ENCODE measurements around the gene PODXL.
A peak's percentile ranks its signal among the peaks of the same experiment; 100 is the strongest.
"Not testable (repeated sequence)": the region's sequence is repeated elsewhere in the genome, so short reads cannot be mapped to it uniquely, and the experiment has no call there.

PODXL gene

DNA sequence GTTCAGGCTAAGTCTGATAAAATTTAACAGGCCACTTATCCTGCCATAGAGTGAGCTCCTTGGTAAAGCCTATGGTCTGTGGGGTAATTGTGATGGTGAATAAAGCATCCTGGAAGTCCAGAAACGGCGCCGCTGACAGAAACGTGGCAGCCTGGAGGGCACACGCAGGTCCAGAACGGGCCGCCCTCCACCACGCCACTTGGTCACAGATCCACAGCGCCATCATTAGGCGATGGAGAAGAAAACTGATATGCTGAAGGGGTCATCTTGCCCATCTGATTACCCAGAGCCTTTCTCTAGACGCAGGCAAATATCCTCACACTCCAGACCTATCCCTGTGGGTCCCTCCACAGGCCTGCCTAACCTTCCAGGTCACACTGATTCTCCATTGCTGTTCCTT, 37.8 kb downstream of the PODXL start:
- no peak for DNase-seq (ENCODE audit: extremely low read depth, low read depth)
- TF ChIP-seq CTCF (IDR thresholded peaks at IDR 0.05; ENCODE audit: low read depth, low read length, missing control alignments), result no peak
- H3K4me3 ChIP-seq (replicated peaks; ENCODE audit: low read depth, low read length), result no peak overlapping the region

- no peak for DNase-seq (ENCODE audit: extremely low read depth, low read depth)
- no peak overlapping the region for H3K4me3 ChIP-seq (replicated peaks; ENCODE audit: low read depth, low read length)
- TF ChIP-seq CTCF (IDR thresholded peaks at IDR 0.05; ENCODE audit: low read depth, low read length, missing control alignments), result no peak
Observed at GRCh38 chr7:131517218-131517923, 39.1 kb downstream of the PODXL start.

DNA sequence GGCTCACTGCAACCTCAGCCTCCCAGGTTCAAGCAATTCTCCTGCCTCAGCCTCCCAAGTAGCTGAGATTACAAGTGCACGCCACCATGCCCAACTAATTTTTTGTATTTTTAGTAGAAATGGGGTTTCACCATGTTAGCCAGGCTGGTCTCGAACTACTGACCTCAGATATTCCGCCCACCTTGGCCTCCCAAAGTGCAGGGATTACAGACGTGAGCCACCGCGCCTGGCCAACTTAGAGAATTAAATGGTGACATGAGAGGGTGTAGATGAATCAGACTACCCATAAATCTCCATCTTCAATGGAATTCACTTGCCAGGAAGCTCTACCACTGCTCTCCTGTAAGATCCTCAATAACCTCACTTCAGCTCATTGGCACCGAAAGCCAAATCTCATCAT, 41.0 kb downstream of the PODXL start:
- not testable (repeated sequence) for H3K4me3 ChIP-seq (replicated peaks; ENCODE audit: low read depth, low read length); DNase-seq (ENCODE audit: extremely low read depth, low read depth)

- H3K4me3 ChIP-seq (replicated peaks; ENCODE audit: low read depth, low read length), result no peak overlapping the region
- TF ChIP-seq CTCF (IDR thresholded peaks at IDR 0.05; ENCODE audit: low read depth, low read length, missing control alignments), result peak; percentile 98
- peak; percentile 51 for DNase-seq (ENCODE audit: extremely low read depth, low read depth)
Observed at GRCh38 chr7:131513245-131514061, 43.0 kb downstream of the PODXL start.

DNA sequence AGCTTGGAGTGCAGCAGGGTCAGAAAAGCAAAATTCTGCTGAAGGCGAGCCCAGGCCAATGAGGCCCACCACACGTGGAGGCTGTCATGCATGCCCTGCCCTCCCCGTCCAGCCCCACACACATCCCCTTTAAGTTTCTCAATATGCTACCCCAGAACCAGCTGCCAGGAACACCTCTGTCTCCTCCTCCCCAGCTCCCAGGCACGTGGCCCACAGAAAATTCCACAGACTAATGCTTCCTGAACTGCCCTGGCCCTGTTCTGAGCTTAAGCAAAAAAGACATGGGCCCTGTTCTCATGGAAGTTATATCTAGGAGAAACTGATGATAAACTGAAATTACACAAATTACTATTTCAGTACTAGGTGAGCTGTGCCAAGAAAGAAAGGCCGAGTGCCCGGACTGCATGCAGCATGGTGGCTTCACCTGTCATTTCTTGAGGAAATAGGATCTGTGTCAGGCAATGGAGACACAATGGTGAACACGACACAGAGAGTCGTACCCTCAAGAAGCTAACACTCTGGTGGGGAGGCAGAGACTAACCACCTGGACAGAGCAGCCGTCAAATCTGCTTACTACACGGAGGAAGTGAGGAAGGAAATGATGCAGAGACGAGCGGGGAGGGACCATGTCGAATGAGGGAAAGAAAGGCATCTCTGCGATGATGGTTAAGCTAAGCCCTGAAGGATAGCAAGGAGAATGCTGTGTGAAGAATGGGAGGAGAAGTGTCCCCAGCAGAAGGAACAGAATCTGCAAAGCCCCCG, 44.5 kb downstream of the PODXL start:
- H3K4me3 ChIP-seq (replicated peaks; ENCODE audit: low read depth, low read length), result no peak overlapping the region
- no peak for TF ChIP-seq CTCF (IDR thresholded peaks at IDR 0.05; ENCODE audit: low read depth, low read length, missing control alignments)
- no peak for DNase-seq (ENCODE audit: extremely low read depth, low read depth)

DNA sequence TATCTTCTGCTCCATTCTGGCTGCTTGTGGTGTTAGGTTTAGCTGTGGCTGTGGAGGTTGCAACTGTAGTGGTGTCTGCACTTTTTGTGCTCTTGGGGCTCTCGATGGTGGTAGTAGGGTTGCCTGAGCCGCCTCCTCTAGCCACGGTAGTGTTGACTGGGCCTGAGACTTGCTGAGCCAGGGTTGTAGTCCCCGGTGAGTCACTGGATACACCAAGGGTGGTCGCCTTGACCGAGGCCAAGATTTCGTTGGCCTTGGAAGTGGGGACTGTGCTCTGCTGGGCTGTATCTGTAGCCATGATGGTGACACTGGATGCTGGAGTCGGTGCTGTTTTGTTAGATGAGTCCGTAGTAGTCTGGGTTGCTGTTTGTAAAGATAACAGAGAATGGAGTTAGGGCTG, 45.4 kb downstream of the PODXL start:
- H3K4me3 ChIP-seq (replicated peaks; ENCODE audit: low read depth, low read length), result no peak overlapping the region
- no peak for DNase-seq (ENCODE audit: extremely low read depth, low read depth)
- TF ChIP-seq CTCF (IDR thresholded peaks at IDR 0.05; ENCODE audit: low read depth, low read length, missing control alignments), result no peak

- no peak for TF ChIP-seq CTCF (IDR thresholded peaks at IDR 0.05; ENCODE audit: low read depth, low read length, missing control alignments)
- no peak for DNase-seq (ENCODE audit: extremely low read depth, low read depth)
- no peak overlapping the region for H3K4me3 ChIP-seq (replicated peaks; ENCODE audit: low read depth, low read length)
Observed at GRCh38 chr7:131509781-131510180, 46.6 kb downstream of the PODXL start.

All from HFF-Myc (cell line).